Stomach (tissue), 9 donors: ENCODE results near the gene CAMTA2. TPM values are rescaled to one million over a fixed set of nuclear protein-coding genes. Genes with fewer than 3 reads are reported as not detected.

ENCODE experiments used
- DNase-seq, 2 donors: peaks; one replicate each; pipeline versions ENCODE4 v3.0.0 to v3.0.0-alpha.2; 2013 to 2019
- H3K27ac ChIP-seq, 5 donors: fragments of 200-600 bp in 4 of 5; sonication (generic) in 4 of 5; one replicate each; pipeline ENCODE4 v1.5.1; 2013 to 2019; ENCODE audit warnings: mild to moderate bottlenecking in 1 of 5, moderate library complexity in 1 of 5
- H3K27me3 ChIP-seq, 3 donors: fragments of 200-600 bp; sonication (generic); one replicate each; pipeline ENCODE4 v1.5.1; 2017 to 2019; ENCODE audit warnings: mixed run types in 1 of 3
- H3K36me3 ChIP-seq, 4 donors: fragments of 200-600 bp; sonication (generic); 1 replicate in 3 of 4; 2 replicates in 1 of 4; pipeline ENCODE4 v1.5.1; 2016 to 2019
- H3K4me1 ChIP-seq, 4 donors: fragments of 200-600 bp; sonication (generic); one replicate each; pipeline ENCODE4 v1.5.1; 2016 to 2019
- H3K4me3 ChIP-seq, 4 donors: fragments of 200-600 bp; sonication (generic) in 3 of 4; one replicate each; pipeline ENCODE4 v1.5.1; 2016 to 2019; ENCODE audit warnings: mild to moderate bottlenecking in 1 of 4
- H3K9me3 ChIP-seq, 4 donors: fragments of 200-600 bp; sonication (generic); one replicate each; pipeline ENCODE4 v1.5.1; 2016 to 2019
- CTCF ChIP-seq, 7 experiments: fragments of 450-650 bp in 4 of 7; fragments of 200-600 bp in 3 of 7; sonication (generic) in 3 of 7; IDR thresholded peaks; one replicate each; pipeline ENCODE4 v1.5.1; 2016 to 2019; ENCODE audit warnings: antibody characterized with exemption in 7 of 7, control low read depth in 2 of 7, mild to moderate bottlenecking in 1 of 7
- EP300 ChIP-seq: sonication (generic); formaldehyde crosslinking; IDR thresholded peaks from one replicate; pipeline ENCODE4 v1.6.1; 2017; ENCODE audit warnings: antibody characterized with exemption
- POLR2A ChIP-seq, 4 donors: fragments of 450-650 bp; IDR thresholded peaks; one replicate each; pipeline ENCODE4 v1.6.1; 2016; ENCODE audit warnings: antibody characterized with exemption in 4 of 4, control low read depth in 2 of 4, mild to moderate bottlenecking in 1 of 4, moderate library complexity in 1 of 4
- POLR2AphosphoS5 ChIP-seq, 3 donors: sonication (generic); formaldehyde crosslinking; IDR thresholded peaks; one replicate each; pipeline ENCODE4 v1.6.1; 2016; ENCODE audit warnings: antibody characterized with exemption in 3 of 3
- WGBS, 5 donors: extraction: QIAGEN DNeasy Blood & Tissue Kit in 3 of 5; methylation state at CpG; one replicate each; pipeline versions ENCODE4 v1.1.5 to v1.1.7; 2013 to 2018; 5-methylcytosine and 5-hydroxymethylcytosine counted together
- intact Hi-C: fragments of 100-400 bp; cut with DNase I; formaldehyde crosslinking; loops from one replicate; pipeline ENCODE4 v1.15.1; 2023; ENCODE audit warnings: low total_unique reads
- polyA plus RNA-seq, 3 donors: library from polyadenylated mRNA; stranded (reverse); fragments of 200-250 nt; gene quantifications; one replicate each; pipeline ENCODE4 v1.2.3, GENCODE V29; 2013
- total RNA-seq, 5 donors: library from RNA; depleted of rRNA; stranded (reverse); fragments of >200 nt; gene quantifications; one replicate each; pipeline versions ENCODE4 v1.1.0 to v1.2.3, GENCODE V29; 2014 to 2016
- donor health status: healthy with polysubstance abuse.
- donor health status: Bipolar disorder and iron deficiency.
- donor health status: healthy.

The CAMTA2 gene
- total and polyA plus RNA-seq, 8 donors = 8.1 to 202 (median 54.6) TPM

GRCh38 chr17:4941319-4941610, 46.2 kb downstream of the CAMTA2 start:
- Histone ChIP-seq H3K27ac (peak overlapping the region in 4 of 5 donors; percentile 91 to 100 (median 96)), H3K36me3 (peaks cover 58 to 66% (median 65%) of the 10 kb centered on the region in 4 donors), H3K9me3 (no peaks in the 10 kb centered on the region), H3K4me1 (peaks cover 55 to 76% (median 75%) of the 10 kb centered on the region in 4 donors), H3K27me3 (no peaks in the 10 kb centered on the region), H3K4me3 (peak overlapping the region; percentile 70 to 91 (median 84))
- 20 to 37% (median 31%) methylated on average over 4 of the region's 4 CpGs for WGBS, 5 donors
- DNase-seq = no peak
- intact Hi-C loops = no loop called here
- TF ChIP-seq POLR2AphosphoS5 (IDR thresholded peaks at IDR 0.05) = no peak
- no peak for TF ChIP-seq POLR2A (IDR thresholded peaks at IDR 0.05)
- no peak for TF ChIP-seq EP300
- TF ChIP-seq CTCF (IDR thresholded peaks at IDR 0.05) = no peak

- peak overlapping the region; percentile 70 to 91 (median 84) for H3K4me3 ChIP-seq
- 0 to 1% (median 1%) methylated on average over 29 of the region's 29 CpGs for WGBS, 5 donors
- peak overlapping the region; percentile 91 to 100 (median 95) for H3K27ac ChIP-seq
- peak in 1 of 2 donors; percentile 83 for DNase-seq
- intact Hi-C loops = no loop called here
- TF ChIP-seq POLR2A (IDR thresholded peaks at IDR 0.05) (no peak), POLR2AphosphoS5 (IDR thresholded peaks at IDR 0.05) (no peak), CTCF (IDR thresholded peaks at IDR 0.05) (no peak)
- H3K36me3 ChIP-seq = peaks cover 56 to 65% (median 64%) of the 10 kb centered on the region in 4 donors
- H3K27me3 ChIP-seq = no peaks in the 10 kb centered on the region
- peaks cover 50 to 71% (median 70%) of the 10 kb centered on the region in 4 donors for H3K4me1 ChIP-seq
- H3K9me3 ChIP-seq = no peaks in the 10 kb centered on the region
These were observed 46.7 kb downstream of the CAMTA2 start for GRCh38 chr17:4940555-4941318.

- peaks cover 49 to 63% (median 58%) of the 10 kb centered on the region in 4 donors for H3K36me3 ChIP-seq
- H3K9me3 ChIP-seq = no peaks in the 10 kb centered on the region
- peak; percentile 96 to 99 for DNase-seq
- WGBS, 5 donors = 0% methylated on average over 52 to 72 of the region's 72 CpGs
- no peaks in the 10 kb centered on the region for H3K27me3 ChIP-seq
- peaks cover 42 to 63% (median 63%) of the 10 kb centered on the region in 4 donors for H3K4me1 ChIP-seq
- peak within 1 kb of the TSS; percentile 91 to 100 (median 95) for H3K27ac ChIP-seq
- peak within 1 kb of the TSS; percentile 70 to 91 (median 84) for H3K4me3 ChIP-seq
- intact Hi-C loops = no loop called here
- TF ChIP-seq POLR2AphosphoS5 (IDR thresholded peaks at IDR 0.05) (peak; percentile 63 to 92 (median 69)), POLR2A (IDR thresholded peaks at IDR 0.05) (peak in 1 of 4 donors; percentile 34), CTCF (IDR thresholded peaks at IDR 0.05) (no peak), EP300 (no peak)
These were observed 47.5 kb downstream of the CAMTA2 start, which contains the start of the genes RNF167 and SLC25A11 for GRCh38 chr17:4939796-4940554. RNF167 (plus strand) TSS chr17:4940268; CDS start chr17:4940910, 642 bp downstream. SLC25A11 (minus strand) TSS chr17:4940046; CDS start chr17:4939910, 136 bp downstream.

GRCh38 chr17:4939546-4939795, 48.0 kb downstream of the CAMTA2 start:
- 0% methylated on average over 1 to 16 of the region's 16 CpGs for WGBS, 5 donors
- TF ChIP-seq CTCF (IDR thresholded peaks at IDR 0.05) (no peak), POLR2AphosphoS5 (IDR thresholded peaks at IDR 0.05) (no peak), EP300 (no peak), POLR2A (IDR thresholded peaks at IDR 0.05) (no peak)

More at GRCh38 chr17:4939546-4939795, 48.0 kb downstream of the CAMTA2 start:
- no peak for DNase-seq
- peak overlapping the region; percentile 70 to 91 (median 84) for H3K4me3 ChIP-seq
- peak overlapping the region; percentile 91 to 100 (median 95) for H3K27ac ChIP-seq
- intact Hi-C loops = no loop called here
- no peaks in the 10 kb centered on the region for H3K9me3 ChIP-seq
- H3K4me1 ChIP-seq = peaks cover 37 to 62% (median 60%) of the 10 kb centered on the region in 4 donors
- no peaks in the 10 kb centered on the region for H3K27me3 ChIP-seq
- peaks cover 45 to 58% (median 53%) of the 10 kb centered on the region in 4 donors for H3K36me3 ChIP-seq
